GM23248 (cell line): ENCODE measurements around the gene VILL.

ENCODE experiments used
- EZH2 ChIP-seq: fragments of 200-600 bp; sonication (generic); IDR thresholded peaks from 2 replicates; pipeline ENCODE4 v1.6.1; 2018; ENCODE audit warnings: antibody characterized with exemption, mild to moderate bottlenecking; ENCODE audit not compliant: insufficient read depth, poor library complexity, severe bottlenecking
- EZH2phosphoT487 ChIP-seq: fragments of 200-600 bp; sonication (generic); IDR thresholded peaks from 2 replicates; pipeline ENCODE4 v1.6.1; 2018; ENCODE audit warnings: antibody characterized with exemption, moderate library complexity, mild to moderate bottlenecking, low read depth; ENCODE audit not compliant: insufficient read depth

GRCh38 chr3:37985637-37986320, 4.8 kb upstream of the VILL start:
- no peak for TF ChIP-seq EZH2
- no peak for TF ChIP-seq EZH2phosphoT487
